Measurements from ENCODE around the gene ZNF710. TPM values are rescaled to one million over a fixed set of nuclear protein-coding genes. Genes with fewer than 3 reads are reported as not detected.

The ZNF710 gene
- total RNA-seq, 1 donor from 2014 or later, result 5.6 TPM

DNA sequence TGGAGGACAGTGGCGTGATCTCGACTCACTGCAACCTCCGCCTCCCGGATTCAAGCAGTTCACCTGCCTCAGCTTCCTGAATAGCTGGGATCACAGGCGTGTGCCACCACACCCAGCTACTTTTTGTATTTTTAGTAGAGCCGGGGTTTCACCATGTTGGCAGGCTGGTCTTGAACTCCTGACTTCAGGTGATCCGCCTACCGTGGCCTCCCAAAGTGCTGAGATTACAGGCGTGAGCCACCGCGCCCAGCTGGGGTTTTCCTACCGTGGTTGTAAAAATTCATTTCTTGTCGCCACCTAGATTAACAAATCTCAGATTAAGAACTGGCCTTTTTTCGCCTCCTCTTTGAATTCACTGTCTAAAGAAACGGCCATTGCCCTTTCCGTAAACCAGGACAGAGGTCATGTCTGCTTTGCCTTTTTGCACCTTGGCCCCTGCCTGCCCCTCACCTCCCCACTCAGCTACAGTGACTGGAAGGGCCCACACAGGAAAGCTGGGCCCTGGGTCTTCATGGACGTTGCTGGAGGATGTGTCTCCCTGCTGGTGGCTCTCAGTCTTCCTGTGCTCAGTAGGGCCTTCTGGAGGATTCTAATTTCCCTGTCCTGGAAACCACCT lies 17.2 kb downstream of the ZNF710 start:
- no peak for DNase-seq

DNA sequence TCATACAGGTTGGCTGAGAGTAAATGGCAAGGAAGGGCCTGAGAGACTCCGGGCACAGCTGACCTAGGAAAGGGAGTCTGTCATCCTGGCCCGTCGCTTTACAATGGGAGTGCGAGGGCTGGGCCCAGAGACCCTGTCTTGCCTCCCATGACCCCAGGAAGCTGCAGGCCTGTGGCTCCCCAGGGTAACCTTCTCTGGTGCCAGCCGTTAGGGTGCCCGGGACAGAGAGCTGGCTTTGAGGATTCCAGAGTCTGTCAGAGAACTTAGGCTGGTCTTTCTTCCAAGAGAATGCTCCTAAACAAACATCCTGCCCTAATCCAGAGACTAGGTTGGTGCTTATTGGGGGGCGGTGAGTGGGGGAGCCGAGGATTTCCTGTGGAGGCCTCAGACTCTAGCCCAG lies 18.5 kb downstream of the ZNF710 start:
- DNase-seq, result no peak

DNA sequence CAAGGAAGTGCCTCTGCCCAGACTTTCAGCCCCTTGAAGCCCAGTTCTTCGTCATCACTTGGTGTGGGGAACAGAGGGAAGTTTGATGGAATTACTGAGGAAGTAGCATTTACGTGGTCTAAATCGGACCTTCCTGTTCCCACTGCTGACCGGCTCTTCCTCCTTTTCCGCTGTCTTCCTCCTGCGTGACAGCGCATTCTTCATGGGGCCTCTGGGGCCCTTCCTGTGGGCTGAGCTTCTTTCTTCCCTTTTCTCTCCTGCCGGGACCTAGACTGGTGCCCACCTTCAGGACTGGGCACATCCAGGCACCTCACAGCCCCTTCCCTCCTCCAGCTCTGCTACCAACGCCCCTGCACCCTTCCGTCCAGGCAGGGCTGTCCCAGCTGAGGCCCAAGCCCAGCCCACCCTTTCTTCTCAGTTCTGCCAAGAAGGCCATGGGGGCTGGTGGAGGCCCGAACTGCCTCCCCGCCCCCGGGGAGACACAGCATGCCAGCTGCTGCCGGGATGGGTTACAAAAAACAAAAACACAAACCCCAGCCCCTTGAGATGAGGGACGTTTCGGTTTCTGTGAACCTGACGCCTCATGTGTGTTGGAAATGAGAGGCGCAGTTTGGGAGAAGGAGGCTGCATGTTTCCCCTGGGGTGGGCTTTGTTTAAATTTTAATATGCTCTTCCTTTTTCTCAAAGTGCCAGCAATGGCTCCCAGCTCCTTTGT lies 19.1 kb downstream of the ZNF710 start:
- no peak for DNase-seq

DNA sequence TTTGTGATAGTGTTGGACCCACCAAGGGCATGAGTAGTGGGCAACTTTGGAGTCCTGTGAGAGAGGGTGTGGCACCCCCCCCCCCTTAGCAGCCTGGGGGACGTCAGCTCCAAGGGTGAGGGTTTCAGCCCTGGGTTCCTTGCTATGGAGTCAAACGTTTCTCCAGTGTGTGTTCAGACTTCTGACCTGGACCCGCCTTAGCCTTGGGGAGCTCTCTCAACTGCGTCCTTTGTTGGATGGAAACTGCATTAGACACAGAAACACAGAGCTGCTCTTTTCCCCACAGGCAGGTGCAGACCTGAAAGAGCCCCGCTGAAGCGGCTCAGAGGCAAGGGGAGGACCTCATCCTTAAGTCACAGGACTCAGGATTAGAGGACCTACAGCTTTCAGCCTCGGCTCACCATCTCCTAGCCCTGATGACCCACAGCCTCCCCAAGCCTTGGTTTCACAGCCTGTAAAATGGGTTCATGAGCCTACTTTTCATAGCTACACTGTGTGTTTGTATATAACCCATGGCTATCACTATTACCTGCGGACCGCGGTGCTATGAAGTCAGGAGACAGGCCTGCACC lies 19.9 kb downstream of the ZNF710 start:
- DNase-seq, result no peak

DNA sequence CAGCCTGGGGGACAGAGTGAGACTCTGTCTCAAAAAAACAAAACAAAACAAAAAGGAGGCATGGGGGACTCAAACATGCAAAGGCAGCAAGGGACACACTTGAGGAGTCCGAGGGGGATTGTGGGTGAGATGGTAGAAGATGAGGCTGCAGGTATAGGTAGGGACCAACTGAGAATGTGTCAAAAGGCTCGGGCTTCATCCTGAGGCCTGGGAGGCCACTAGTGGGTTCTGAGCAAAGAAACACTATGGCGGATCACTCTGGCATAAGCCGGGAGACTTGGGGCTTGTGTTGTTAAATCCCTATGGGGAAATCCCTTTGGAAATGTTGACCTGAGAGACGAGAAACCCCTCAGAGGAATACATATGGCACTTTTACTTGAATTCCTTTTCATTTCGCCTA lies 21.2 kb downstream of the ZNF710 start:
- DNase-seq, result no peak

DNA sequence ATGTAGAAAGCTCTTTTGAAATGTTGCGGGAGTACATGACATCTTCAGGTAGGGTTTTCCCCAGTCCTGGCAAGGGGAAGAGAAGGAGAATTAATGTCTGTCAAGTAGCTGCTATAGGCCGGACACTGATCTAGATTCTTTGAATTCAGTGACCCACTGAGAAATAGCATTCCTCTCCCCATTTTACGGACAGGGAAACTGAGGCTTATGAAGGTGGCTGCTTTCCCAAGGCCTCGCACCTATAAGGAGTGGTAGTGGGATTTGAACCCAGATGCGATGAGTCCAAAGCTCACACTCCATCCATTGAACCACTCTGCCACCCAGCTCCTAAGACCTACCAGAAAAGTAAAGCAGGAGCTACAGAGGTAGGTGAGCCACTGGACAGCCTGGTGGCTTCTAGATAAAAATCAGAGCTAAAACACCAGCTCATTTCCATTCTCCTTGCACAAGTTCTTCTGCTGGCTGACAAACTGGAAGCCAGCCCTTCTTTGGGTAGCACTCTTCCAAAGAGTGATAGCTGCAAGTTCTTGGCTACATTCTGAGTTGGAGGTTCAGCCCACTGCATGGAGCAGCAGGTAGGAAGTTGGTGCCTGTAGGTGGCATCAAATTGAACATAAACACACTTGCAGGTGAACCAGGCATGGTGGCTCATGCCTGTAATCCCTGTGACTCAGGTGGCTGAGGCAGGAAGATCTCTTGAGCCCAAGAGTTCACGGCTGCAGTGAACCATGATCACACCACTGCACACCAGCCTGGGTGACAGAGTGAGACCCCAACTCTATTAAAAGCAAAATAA lies 22.0 kb downstream of the ZNF710 start:
- DNase-seq, result no peak

DNA sequence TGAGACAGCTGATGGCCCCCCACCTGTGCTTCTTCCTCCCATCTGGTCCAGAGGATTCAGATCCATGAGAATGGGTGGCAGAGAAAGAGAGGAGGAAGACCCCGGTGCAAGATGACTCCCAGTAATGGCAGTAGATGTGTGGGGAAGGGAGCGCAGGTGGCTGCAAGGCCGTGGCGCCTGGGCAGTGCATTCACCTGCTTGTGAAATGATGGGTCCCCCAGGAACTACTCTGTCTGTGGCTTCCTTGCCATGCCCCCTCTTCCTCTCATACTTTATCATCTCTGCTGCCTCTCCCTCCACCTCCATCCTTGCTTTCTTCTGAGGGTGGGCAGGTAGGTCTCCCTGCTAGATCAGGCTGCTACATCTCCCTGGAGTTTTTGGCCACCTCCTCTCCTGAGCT lies 23.3 kb downstream of the ZNF710 start:
- no peak for DNase-seq

DNA sequence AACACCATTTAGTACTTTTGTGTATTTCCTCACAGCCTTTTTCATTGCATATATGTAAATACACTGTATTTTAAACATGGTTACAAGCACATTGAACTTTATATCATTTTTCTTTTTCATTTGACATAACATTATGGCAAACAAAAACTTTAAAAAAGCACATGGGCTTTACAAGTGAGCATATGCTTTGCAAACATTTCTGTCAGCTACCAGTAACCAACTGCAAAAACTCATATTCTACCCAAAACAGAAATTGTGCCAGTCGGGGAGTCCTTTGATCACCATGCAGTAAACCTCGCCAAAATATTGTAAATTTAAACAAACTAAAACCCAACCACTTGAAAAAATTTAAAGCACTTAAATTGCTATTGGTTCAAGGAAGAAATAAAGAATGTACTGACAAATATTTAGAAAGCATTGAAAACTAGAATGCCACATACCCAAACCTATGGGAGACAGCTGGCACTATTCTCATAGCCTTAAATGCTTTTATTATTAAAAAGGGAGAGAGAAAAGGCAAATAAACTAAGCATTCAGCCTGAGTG lies 24.4 kb downstream of the ZNF710 start:
- no peak for DNase-seq

DNA sequence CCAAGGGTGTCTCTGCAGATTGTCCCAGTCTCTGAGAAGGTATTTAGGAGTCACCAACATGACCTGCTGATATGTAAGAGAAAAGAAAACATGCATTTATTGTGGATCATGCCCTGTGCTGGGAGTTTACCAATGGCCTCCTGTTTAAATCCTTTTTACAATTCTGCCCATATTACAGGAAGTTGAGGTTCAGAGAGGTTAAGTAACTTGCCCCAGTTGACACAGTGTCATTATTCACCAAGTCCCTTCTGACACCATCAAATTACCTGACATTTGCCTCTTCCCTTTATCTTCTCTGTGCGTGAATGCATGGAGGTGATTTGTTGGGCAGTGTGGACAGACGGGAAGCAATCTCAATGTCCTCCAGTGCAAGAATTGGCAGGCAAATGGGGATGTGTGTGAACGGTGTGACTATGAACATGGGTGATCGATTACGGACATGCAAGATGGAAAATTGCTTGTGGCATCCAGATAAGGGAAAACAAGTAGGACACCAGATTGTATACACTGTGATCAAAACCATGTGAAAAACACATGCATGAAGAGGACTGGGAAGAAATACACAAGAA lies 27.3 kb downstream of the ZNF710 start:
- no peak for DNase-seq

DNA sequence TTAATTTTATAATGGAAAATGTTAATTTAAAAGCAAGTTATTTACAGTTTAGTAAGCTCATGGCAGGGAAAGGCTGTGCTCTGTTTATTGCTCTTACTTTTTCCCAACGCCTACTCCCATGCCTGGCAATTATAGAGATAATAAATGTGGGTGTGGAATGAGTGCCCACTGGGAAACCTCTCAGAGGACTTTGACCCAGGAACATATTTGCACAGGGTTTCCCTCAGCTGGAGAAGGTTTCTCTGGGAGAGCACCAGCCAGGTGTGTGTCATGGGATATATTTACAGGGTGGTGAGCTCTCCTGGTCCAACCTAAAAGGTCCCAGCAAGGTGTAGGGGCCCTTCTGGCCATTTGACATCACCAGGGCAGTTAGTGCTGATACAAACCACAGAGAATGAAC lies 27.9 kb downstream of the ZNF710 start:
- DNase-seq, result no peak

DNA sequence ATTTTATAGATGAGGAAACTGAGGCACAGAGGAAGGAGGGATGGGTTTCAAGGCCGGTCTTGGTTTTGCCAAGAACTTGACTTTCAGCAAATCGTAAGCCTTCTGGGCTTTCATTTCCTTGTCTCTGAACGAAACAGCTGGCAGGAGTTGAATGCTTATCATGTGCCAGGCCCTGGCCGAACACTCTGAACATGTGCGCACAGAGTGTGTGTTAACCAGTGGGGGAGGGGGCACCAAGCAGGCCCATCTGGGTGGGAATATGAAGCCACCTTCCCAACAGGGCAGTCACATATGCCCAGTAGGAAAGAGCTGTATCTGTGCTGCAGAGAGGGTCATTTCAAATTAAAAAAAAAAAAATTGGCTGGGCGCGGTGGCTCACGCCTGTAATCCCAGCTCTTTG lies 29.3 kb downstream of the ZNF710 start:
- no peak for DNase-seq

DNA sequence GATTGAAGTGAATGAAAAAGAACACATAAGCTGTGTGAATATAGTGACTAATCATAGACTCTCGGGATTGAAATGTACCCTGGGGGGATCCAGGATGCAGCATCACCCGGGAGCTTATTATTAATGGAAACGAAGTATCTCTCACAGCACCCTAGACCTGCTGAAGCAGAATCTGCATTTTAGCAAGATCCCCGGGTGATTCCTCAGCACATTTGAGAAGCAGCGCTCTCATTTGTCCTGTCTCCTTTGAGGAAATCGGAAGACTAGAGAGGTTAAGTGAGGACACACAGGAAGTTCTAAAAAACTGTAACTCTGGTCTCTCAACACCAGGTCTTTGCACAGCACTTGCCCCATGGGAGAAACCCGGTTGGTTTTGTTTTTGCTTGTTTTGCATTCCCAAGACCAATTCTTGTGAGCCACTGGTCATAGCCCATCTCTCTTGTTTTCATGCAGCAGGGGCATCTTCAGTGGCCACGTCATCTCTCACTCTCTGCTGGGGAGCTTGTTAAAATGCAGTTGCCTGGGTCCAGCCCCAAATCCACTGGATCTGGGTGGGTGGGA lies 30.2 kb downstream of the ZNF710 start:
- no peak for DNase-seq

DNA sequence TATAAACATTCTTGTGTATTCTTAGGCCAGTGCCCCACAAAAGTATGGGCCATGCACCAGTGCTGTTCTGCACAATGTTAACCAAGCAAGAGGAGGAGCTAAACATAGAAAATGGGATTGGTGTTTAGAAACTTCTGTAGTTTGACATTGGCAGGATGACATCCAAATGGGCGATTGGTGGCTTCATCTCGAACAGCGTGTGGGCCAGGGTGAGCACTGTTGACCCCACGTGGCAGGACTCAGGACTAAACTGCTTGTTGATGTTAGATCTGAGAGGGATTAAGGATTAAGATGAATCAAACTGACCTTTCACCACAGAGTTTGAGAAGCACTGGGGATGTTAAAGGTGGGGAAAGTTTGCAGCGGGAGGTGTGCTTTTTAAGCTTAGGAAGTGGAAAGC lies 31.9 kb downstream of the ZNF710 start:
- no peak for DNase-seq

DNA sequence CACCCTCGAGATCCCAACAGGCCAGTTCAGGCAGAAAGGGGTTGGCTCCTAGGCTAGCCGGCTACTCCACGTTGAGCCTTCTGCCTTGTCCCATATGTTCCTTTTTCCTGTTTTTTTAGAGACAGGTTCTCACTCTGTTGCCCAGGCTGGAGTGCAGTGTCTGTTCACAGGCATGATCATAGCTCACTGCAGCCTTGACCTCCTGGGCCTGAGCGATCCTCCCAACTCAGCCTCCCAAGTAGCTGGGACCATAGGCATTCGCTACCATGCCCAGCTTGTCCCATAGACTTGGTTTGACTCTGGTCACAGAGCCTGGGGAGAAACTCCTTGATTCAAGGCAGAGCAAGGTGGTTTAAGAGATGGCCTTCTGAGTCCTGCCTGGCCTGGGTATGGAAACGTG lies 32.3 kb downstream of the ZNF710 start:
- DNase-seq, result no peak

DNA sequence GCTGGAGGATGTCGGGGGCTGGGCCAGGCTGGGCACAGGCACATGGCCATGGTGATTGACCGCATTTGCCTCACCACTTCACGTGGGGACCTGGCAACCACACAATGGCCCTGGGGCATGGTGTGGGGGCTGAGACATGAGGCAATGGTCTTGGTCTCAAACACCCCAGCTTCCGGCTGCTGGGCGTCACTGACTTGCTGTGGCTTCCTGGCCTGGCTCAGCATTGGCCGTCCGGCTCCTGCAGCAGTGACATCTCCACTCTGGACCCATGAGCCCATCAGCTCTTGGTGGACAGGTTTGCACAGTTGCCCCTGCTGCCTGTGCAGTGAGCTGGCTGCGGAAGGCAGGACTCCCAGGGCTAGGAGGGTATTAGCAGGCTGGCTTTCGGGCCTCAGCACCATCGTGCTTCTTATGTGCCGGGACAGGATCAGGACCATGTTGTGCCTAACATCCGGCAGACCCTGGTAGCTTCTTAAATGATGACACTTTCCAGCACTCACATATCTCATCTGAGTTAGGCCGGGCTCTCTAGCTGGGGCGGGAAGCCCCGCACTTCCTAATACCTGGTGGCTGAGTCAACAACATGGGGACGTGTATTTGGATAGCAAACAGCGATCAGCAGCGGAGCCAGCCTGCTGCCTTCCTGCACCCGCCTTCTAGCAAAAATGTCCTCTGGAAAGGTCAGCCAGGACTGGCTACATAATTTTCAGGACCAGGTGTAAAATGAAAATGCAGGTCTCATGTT lies 34.1 kb downstream of the ZNF710 start:
- DNase-seq, result no peak

DNA sequence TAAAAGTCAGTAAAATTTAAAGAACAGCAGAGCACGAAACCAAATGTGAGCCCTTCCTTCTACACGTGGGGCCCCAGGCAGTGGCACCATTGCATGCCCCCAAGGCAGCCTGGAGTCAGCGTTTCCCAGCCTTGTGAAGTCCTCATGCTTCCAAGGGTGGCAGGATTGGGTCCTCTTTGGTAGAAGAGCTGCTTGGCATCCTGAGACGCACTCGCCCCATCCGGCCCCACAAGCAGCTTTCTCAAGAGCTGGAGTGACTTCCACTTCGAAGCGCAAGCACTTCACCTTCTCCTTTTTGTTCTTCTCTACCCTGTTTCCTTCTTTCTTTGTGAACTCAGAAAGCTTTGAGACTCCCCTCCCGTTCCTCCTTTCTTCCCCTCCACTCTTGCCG lies 34.7 kb downstream of the ZNF710 start:
- DNase-seq, result no peak

DNA sequence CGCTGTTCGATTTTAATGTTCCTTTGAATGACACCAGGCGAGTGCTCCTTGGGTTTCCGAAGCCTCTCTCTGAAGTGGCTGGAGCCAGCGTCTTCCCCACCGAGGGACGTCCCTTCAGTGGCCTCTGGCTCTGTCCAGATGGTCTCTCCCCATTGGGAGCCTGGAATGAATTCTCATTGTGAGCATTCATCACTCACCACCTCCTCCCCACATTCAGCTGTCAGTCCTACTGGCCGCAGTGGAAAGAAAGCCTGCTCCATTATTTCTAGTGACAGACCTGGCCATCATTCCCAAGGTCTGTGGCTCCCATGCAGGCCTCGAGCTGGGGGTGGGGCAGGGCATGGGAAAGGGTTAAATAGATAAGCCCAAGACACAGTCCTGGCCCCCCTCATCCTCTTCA lies 35.2 kb downstream of the ZNF710 start:
- peak; percentile 48 for DNase-seq

DNA sequence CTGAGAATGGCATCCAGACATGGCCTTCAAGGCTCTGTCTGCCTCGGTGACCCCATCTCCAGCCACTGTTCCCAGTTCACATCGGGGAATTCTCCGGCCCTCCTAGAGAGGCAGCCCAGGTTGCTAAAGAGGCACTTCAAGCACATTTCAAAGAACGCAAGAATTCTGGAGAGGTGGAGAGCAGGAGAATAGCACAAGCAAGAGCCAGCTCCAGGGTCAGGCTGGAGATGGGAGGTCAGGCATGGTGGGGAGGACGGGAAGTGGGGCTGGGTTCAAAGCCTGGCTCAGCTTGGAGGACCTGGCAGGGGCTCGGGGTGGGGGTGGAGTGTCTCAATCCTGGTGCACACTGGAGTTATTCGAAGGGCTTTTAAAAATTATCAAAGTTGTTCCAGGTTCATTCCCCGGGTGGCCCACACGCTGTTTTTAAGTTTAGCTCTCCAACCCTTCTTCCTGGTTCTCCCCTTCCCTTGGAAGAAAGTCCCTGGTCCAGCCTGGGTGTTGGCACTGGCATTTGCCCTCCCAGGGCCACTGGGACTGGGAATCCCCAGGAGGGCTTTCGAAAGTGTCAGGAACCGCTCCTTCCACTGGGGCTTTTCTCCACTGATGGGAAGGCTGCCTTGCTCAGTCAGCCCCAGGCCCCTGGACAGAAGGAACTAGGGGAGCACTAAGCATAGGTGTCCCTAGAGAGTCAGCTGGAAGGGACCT lies 35.8 kb downstream of the ZNF710 start:
- DNase-seq, result no peak

DNA sequence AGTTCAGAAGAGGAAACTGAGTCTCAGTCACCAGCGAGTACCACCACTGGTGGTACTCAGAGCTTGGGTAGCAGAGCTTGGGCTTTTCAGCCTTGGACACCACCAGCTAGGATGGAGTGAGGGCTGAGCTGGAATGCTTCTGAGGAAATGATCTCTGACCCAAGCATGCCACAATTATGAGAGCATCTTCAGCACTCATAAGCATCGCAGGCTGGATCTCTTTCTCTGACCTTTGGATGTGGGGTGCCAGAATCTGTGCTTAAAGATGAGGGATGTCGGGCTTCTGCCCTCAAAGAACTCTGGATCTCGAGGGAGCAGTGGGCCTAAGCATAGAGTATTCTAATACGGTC lies 36.4 kb downstream of the ZNF710 start:
- no peak for DNase-seq

DNA sequence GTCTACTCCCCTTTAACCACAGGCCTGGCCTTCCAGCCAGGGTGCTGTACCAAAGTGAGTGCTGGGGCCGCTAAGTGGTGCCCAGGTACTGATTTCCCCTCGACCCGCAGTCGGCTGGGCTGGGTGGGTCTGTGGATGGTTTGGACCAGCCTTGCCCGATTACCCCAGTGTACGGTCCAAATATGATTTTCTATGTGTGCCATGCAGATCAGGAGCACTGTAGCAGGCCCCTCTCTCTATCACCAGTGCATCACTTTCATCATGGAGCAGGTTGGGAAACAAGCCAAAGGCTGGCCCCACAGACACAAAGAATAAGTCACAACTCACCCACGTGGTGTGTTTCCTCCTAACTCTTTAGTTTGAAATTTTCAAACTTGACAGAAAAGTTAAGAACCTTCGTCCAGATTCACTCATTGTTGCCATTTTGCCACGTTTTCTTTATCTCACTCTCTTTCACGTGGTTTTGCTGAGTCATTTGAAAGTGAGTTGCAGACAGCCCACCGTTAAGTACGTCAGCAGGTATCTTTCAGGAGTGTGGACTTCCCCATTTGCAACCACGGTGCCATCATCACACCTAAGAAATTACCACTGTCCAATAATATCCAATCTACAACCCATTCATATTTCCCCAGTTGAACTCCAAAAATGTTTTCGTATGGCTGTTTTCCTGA lies 37.0 kb downstream of the ZNF710 start:
- no peak for DNase-seq
